Esophagus muscularis mucosa (tissue), 3 donors: Measurements from ENCODE around the gene CHST9.

Experiments used
- POLR2A ChIP-seq: fragments of 450-650 bp; IDR thresholded peaks from one replicate; pipeline ENCODE4 v1.6.1; 2017; ENCODE audit warnings: antibody characterized with exemption, moderate library complexity, mild to moderate bottlenecking, low read depth
- TF ChIP-seq, protein P1 (sequence below), 3 experiments: fragments of 200-600 bp in 2 of 3; fragments of 450-650 bp in 1 of 3; sonication (generic) in 2 of 3; IDR thresholded peaks; one replicate each; pipeline ENCODE4 v1.5.1; 2017 to 2019; ENCODE audit warnings: antibody characterized with exemption in 3 of 3, mild to moderate bottlenecking in 2 of 3, moderate library complexity in 1 of 3

DNA sequence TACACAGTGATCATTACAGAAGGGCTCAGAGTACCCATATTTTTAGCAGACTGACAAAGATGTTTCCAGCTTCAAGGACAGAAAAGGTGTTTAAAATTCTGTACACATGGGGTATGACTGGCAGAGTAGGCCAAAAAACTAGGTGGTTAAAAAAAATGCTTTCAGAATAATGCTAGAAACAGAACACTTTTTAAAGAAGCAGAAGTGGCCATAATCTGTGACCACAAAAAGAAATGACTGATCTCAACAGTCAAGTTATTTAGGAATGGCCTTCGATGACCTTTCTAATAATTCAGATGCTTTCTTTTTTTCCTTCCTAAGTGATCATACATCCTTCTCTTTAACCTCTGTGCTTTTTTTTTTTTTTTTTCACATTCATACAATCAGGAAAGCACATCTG is 315.5 kb downstream of the CHST9 start:
- TF ChIP-seq, protein P1, sequence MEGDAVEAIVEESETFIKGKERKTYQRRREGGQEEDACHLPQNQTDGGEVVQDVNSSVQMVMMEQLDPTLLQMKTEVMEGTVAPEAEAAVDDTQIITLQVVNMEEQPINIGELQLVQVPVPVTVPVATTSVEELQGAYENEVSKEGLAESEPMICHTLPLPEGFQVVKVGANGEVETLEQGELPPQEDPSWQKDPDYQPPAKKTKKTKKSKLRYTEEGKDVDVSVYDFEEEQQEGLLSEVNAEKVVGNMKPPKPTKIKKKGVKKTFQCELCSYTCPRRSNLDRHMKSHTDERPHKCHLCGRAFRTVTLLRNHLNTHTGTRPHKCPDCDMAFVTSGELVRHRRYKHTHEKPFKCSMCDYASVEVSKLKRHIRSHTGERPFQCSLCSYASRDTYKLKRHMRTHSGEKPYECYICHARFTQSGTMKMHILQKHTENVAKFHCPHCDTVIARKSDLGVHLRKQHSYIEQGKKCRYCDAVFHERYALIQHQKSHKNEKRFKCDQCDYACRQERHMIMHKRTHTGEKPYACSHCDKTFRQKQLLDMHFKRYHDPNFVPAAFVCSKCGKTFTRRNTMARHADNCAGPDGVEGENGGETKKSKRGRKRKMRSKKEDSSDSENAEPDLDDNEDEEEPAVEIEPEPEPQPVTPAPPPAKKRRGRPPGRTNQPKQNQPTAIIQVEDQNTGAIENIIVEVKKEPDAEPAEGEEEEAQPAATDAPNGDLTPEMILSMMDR (IDR thresholded peaks at IDR 0.05) = no peak
- TF ChIP-seq POLR2A = no peak
